Thyroid gland (tissue), 4 donors: ENCODE measurements around the gene RIPOR2.

Experiments used
- CTCF ChIP-seq, 6 experiments: fragments of 200-600 bp in 3 of 6; fragments of 450-650 bp in 3 of 6; sonication (generic) in 3 of 6; IDR thresholded peaks; one replicate each; pipeline ENCODE4 v1.5.1; 2016 to 2019; ENCODE audit warnings: antibody characterized with exemption in 6 of 6, mild to moderate bottlenecking in 2 of 6, inconsistent platforms in 1 of 6, moderate library complexity in 1 of 6
- POLR2A ChIP-seq, 2 donors: fragments of 450-650 bp; IDR thresholded peaks; one replicate each; pipeline ENCODE4 v1.6.1; 2017; ENCODE audit warnings: antibody characterized with exemption in 2 of 2, mild to moderate bottlenecking in 2 of 2, moderate library complexity in 1 of 2

GRCh38 chr6:24859132-24859531, 76.6 kb downstream of the RIPOR2 start:
- TF ChIP-seq CTCF (IDR thresholded peaks at IDR 0.05), result no peak
- no peak for TF ChIP-seq POLR2A (IDR thresholded peaks at IDR 0.05)
